GM21515 (cell line): Measurements from ENCODE around the gene SAXO1.
A peak's percentile ranks its signal among the peaks of the same experiment; 100 is the strongest.

Experiments
- ATAC-seq: cut with Tn5 transposase; IDR thresholded peaks from one replicate; pipeline ENCODE4 v1.9.1; 2021; ENCODE audit not compliant: unreplicated experiment

SAXO1 gene

GRCh38 chr9:18911714-18912342 lies 121.2 kb downstream of the SAXO1 start:
- ATAC-seq, result no peak

GRCh38 chr9:18910916-18911315 lies 122.1 kb downstream of the SAXO1 start:
- ATAC-seq, result peak; percentile 56

- ATAC-seq, result peak; percentile 5
Measured at GRCh38 chr9:18910435-18910834, 122.6 kb downstream of the SAXO1 start.

- no peak for ATAC-seq
Measured at GRCh38 chr9:18909140-18910018, 123.6 kb downstream of the SAXO1 start.

GRCh38 chr9:18907927-18908625 lies 124.9 kb downstream of the SAXO1 start:
- no peak for ATAC-seq

GRCh38 chr9:18906656-18907395 lies 126.2 kb downstream of the SAXO1 start:
- ATAC-seq, result no peak

- no peak for ATAC-seq
Measured at GRCh38 chr9:18905883-18906629, 127.0 kb downstream of the SAXO1 start.

GRCh38 chr9:18905028-18905882 lies 127.8 kb downstream of the SAXO1 start:
- ATAC-seq, result no peak

- ATAC-seq, result no peak
Measured at GRCh38 chr9:18903450-18903849, 129.6 kb downstream of the SAXO1 start.

GRCh38 chr9:18896531-18897179 lies 136.4 kb downstream of the SAXO1 start:
- no peak for ATAC-seq

- ATAC-seq, result no peak
Measured at GRCh38 chr9:18896004-18896403, 137.0 kb downstream of the SAXO1 start.

GRCh38 chr9:18893491-18893890 lies 139.5 kb downstream of the SAXO1 start:
- no peak for ATAC-seq

GRCh38 chr9:18893046-18893445 lies 140.0 kb downstream of the SAXO1 start:
- ATAC-seq, result no peak

GRCh38 chr9:18891946-18892670 lies 140.9 kb downstream of the SAXO1 start:
- no peak for ATAC-seq

- peak; percentile 73 for ATAC-seq
Measured at GRCh38 chr9:18890372-18890771, 142.6 kb downstream of the SAXO1 start.

- ATAC-seq, result no peak
Measured at GRCh38 chr9:18889550-18889949, 143.5 kb downstream of the SAXO1 start.

- no peak for ATAC-seq
Measured at GRCh38 chr9:18888290-18888689, 144.7 kb downstream of the SAXO1 start.

GRCh38 chr9:18887546-18887945 lies 145.5 kb downstream of the SAXO1 start:
- no peak for ATAC-seq
